ENCODE results near the gene HSP90AA1. TPM values are rescaled to one million over a fixed set of nuclear protein-coding genes. Genes with fewer than 3 reads are reported as not detected.
"Not testable (repeated sequence)": the region's sequence is repeated elsewhere in the genome, so short reads cannot be mapped to it uniquely, and the experiment has no call there.

HSP90AA1 gene
- total and polyA plus RNA-seq, 4 donors: 277 to 1,087 (median 722) TPM

DNA sequence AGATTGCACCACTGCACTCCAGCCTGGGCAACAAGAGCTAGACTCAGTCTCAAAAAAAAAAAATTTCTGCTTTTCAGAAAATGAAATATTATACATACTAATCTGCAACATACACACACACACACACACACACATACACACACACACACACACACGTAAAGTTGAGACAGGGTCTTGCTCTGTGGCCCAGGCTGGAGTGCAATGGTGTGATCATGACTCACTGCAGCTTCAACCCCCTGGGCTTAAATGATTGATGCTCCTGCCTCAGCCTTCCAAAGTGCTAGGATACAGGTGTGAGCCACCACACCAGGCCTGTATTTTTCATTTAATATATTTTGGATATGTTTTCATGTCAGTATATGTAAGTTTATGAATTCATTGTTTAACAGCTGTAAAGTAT lies 34.0 kb upstream of the HSP90AA1 start:
- Histone ChIP-seq H3K27ac (ENCODE audit: low read depth, low read length) (no peak overlapping the region), H3K36me3 (ENCODE audit: control insufficient read depth, insufficient read depth, low read length) (peaks cover 11% of the 10 kb centered on the region), H3K4me3 (ENCODE audit: low read depth, low read length) (no peak overlapping the region), H3K4me1 (ENCODE audit: control insufficient read depth, insufficient read depth, low read length) (no peaks in the 10 kb centered on the region), H3K27me3 (ENCODE audit: control insufficient read depth, insufficient read depth, low read length) (no peaks in the 10 kb centered on the region), H3K9me3 (ENCODE audit: control insufficient read depth, insufficient read depth, low read length) (peaks cover 3% of the 10 kb centered on the region)
- DNase-seq (ENCODE audit: low read depth in 4 of 6, low spot score in 6 of 6): no peak
- 100% methylated on average over 1 of the region's 1 CpG for WGBS (ENCODE audit: insufficient coverage)

DNA sequence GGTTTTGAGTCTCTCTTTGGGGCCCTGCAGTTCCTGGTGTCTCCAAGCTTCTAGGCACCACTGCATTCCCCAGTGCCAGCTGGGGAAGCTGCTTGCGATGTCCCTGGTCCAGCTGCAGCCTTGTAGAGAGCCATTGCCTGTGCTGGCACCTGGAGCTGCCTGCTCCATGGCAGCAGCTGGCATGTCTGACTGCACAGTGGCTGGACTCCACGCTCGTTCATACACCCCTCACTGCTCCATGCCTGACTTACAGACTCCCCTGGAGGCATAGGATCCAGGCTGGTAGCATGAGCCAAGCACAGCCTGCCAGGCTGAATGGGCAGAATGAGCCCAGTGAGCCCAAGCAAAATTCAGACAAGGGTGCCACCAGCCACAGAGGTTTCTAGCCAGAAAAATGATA lies 31.0 kb upstream of the HSP90AA1 start:
- whole genome bisulfite sequencing (ENCODE audit: insufficient coverage): 78% methylated on average over 2 of the region's 3 CpGs
- Histone ChIP-seq H3K27me3 (ENCODE audit: control insufficient read depth, insufficient read depth, low read length) (no peaks in the 10 kb centered on the region), H3K27ac (ENCODE audit: low read depth, low read length) (no peak overlapping the region), H3K36me3 (ENCODE audit: control insufficient read depth, insufficient read depth, low read length) (peaks cover 11% of the 10 kb centered on the region), H3K4me1 (ENCODE audit: control insufficient read depth, insufficient read depth, low read length) (no peaks in the 10 kb centered on the region), H3K9me3 (ENCODE audit: control insufficient read depth, insufficient read depth, low read length) (peaks cover 3% of the 10 kb centered on the region), H3K4me3 (ENCODE audit: low read depth, low read length) (no peak overlapping the region)
- DNase-seq (ENCODE audit: low read depth in 4 of 6, low spot score in 6 of 6): no peak

DNA sequence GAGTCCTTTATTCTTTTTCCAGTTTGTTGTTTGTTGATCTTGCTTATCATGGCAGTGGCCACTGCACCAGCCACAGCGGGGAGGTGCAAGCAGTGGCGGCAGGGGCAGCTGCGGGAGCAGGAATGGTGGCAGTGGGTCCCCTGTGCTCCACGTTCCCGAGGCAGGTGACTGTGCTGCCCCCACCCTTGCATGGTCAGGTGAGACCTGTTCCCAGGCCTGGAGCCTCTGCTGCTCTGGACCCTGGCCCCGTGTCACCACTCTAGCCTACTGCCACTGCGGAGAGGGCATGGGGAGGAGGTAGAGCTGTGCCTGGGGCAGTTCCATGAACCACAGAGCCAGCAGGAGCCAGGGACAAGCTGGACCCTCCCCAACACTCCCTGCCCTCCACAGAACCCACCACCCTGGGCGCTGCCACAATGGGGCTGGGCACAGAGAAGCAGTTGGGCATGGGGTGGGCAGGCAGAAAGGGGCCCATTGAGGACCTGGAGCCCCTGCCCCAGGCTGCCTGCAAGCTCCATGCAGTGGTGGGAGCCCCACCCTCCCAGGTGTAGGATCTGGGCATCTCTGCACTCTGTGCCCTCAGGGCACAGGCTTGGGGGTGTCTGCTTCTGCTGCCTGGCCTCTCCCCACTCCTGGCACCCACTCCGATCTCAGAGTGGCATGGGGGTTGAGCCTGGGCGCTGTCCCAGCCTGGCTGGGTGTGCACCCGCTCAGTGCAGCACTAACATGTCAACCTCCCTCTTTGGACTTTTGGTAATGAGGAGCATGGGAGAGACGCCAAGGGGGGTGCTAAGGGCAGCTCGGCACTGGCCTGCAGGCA lies 29.7 kb upstream of the HSP90AA1 start:
- Histone ChIP-seq H3K36me3 (ENCODE audit: control insufficient read depth, insufficient read depth, low read length) (peaks cover 11% of the 10 kb centered on the region), H3K9me3 (ENCODE audit: control insufficient read depth, insufficient read depth, low read length) (peaks cover 3% of the 10 kb centered on the region), H3K27ac (ENCODE audit: low read depth, low read length) (no peak overlapping the region), H3K27me3 (ENCODE audit: control insufficient read depth, insufficient read depth, low read length) (no peaks in the 10 kb centered on the region), H3K4me1 (ENCODE audit: control insufficient read depth, insufficient read depth, low read length) (no peaks in the 10 kb centered on the region), H3K4me3 (ENCODE audit: low read depth, low read length) (no peak overlapping the region)
- 99% methylated on average over 13 of the region's 13 CpGs for WGBS (ENCODE audit: insufficient coverage)
- DNase-seq (ENCODE audit: low read depth in 4 of 6, low spot score in 6 of 6): no peak

DNA sequence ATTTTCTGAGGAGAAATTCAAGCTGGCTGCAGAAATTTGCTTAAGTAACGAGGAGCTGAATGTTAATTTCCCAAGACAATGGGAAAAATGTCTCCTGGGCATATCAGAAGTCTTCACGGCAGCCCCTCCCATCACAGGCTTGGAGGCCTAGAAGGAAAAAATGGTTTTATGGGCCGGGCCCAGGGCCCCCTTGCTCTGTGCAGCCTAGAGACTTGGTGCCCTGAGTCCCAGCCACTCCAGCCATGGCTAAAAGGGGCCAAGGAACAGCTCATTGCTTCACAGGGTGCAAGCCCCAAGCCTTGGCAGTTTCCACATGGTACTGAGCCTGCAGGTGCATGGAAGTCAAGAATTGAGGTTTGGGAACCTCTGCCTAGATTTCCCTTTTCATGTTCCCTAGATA lies 24.3 kb upstream of the HSP90AA1 start:
- H3K27ac ChIP-seq (ENCODE audit: low read depth, low read length): no peak overlapping the region
- H3K4me3 ChIP-seq (ENCODE audit: low read depth, low read length): no peak overlapping the region
- H3K4me1 ChIP-seq (ENCODE audit: control insufficient read depth, insufficient read depth, low read length): no peaks in the 10 kb centered on the region
- H3K27me3 ChIP-seq (ENCODE audit: control insufficient read depth, insufficient read depth, low read length): no peaks in the 10 kb centered on the region
- DNase-seq (ENCODE audit: low read depth in 4 of 6, low spot score in 6 of 6): no peak
- no peaks in the 10 kb centered on the region for H3K9me3 ChIP-seq (ENCODE audit: control insufficient read depth, insufficient read depth, low read length)
- H3K36me3 ChIP-seq (ENCODE audit: control insufficient read depth, insufficient read depth, low read length): no peaks in the 10 kb centered on the region
- 83% methylated on average over 3 of the region's 3 CpGs for whole genome bisulfite sequencing (ENCODE audit: insufficient coverage)

GRCh38 chr14:102109332-102109731 lies 22.5 kb upstream of the HSP90AA1 start:
- not testable (repeated sequence) for DNase-seq (ENCODE audit: low read depth in 4 of 6, low spot score in 6 of 6); H3K27me3 ChIP-seq (ENCODE audit: control insufficient read depth, insufficient read depth, low read length); H3K36me3 ChIP-seq (ENCODE audit: control insufficient read depth, insufficient read depth, low read length); H3K9me3 ChIP-seq (ENCODE audit: control insufficient read depth, insufficient read depth, low read length); H3K4me3 ChIP-seq (ENCODE audit: low read depth, low read length); H3K27ac ChIP-seq (ENCODE audit: low read depth, low read length); H3K4me1 ChIP-seq (ENCODE audit: control insufficient read depth, insufficient read depth, low read length)
- no CpG with 5 or more reads among the region's 1 CpG for WGBS (ENCODE audit: insufficient coverage)

DNA sequence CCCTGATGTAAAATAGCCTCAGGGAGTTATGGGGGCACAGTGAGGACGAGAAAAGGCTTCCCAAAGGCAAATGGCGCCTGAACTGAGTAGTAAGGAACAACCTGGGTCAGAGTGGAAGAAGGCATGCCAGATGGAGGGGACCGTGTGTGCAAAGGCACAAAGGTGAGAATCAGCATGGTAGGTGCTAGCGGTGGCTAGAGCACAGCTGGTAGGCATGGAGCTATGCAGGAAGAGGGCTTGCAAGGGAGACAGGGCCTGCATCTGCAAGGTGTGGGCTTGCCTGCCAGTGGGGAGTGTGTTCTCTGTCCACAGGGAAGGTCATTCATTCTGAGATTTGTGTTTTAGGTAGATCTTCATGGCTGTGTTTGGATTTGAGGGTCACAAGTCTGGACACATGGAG lies 18.5 kb upstream of the HSP90AA1 start:
- Histone ChIP-seq H3K4me1 (ENCODE audit: control insufficient read depth, insufficient read depth, low read length) (no peaks in the 10 kb centered on the region), H3K9me3 (ENCODE audit: control insufficient read depth, insufficient read depth, low read length) (no peaks in the 10 kb centered on the region), H3K27me3 (ENCODE audit: control insufficient read depth, insufficient read depth, low read length) (no peaks in the 10 kb centered on the region), H3K36me3 (ENCODE audit: control insufficient read depth, insufficient read depth, low read length) (no peaks in the 10 kb centered on the region), H3K4me3 (ENCODE audit: low read depth, low read length) (no peak overlapping the region), H3K27ac (ENCODE audit: low read depth, low read length) (no peak overlapping the region)
- no peak for DNase-seq (ENCODE audit: low read depth in 4 of 6, low spot score in 6 of 6)
- WGBS (ENCODE audit: insufficient coverage): 82% methylated on average over 4 of the region's 4 CpGs

DNA sequence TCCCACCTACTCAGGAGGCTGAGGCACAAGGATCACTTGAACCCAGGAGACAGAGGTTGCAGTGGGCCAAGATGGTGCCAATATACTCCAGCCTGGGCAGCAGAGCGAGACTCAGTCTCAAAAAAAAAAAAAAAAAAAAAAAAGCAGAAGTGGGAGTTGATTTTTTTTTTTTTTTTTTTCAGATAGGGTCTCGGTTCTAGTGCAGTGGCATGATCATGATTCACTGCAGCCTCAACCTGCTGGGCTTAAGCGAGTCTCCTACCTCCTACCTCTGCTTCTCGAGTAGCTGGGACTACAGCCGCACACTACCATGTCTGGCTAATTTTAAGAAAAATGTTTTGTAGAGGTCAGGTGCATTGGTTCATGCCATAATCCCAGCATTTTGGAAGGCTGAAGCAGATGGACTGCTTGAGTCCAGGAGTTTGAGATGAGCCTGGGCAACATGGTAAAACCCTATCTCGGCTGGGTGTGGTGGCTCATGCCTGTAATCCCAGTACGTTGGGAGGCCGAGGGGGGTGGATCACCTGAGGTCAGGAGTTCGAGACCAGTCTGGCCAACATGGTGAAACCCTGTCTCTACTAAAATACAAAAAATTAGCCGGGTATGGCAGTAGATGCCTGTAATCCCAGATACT lies 16.3 kb upstream of the HSP90AA1 start:
- H3K4me1 ChIP-seq (ENCODE audit: control insufficient read depth, insufficient read depth, low read length): no peaks in the 10 kb centered on the region
- H3K27me3 ChIP-seq (ENCODE audit: control insufficient read depth, insufficient read depth, low read length): no peaks in the 10 kb centered on the region
- DNase-seq (ENCODE audit: low read depth in 4 of 6, low spot score in 6 of 6): no peak
- no peaks in the 10 kb centered on the region for H3K9me3 ChIP-seq (ENCODE audit: control insufficient read depth, insufficient read depth, low read length)
- no peak overlapping the region for H3K4me3 ChIP-seq (ENCODE audit: low read depth, low read length)
- H3K36me3 ChIP-seq (ENCODE audit: control insufficient read depth, insufficient read depth, low read length): no peaks in the 10 kb centered on the region
- 100% methylated on average over 4 of the region's 10 CpGs for WGBS (ENCODE audit: insufficient coverage)
- H3K27ac ChIP-seq (ENCODE audit: low read depth, low read length): no peak overlapping the region

DNA sequence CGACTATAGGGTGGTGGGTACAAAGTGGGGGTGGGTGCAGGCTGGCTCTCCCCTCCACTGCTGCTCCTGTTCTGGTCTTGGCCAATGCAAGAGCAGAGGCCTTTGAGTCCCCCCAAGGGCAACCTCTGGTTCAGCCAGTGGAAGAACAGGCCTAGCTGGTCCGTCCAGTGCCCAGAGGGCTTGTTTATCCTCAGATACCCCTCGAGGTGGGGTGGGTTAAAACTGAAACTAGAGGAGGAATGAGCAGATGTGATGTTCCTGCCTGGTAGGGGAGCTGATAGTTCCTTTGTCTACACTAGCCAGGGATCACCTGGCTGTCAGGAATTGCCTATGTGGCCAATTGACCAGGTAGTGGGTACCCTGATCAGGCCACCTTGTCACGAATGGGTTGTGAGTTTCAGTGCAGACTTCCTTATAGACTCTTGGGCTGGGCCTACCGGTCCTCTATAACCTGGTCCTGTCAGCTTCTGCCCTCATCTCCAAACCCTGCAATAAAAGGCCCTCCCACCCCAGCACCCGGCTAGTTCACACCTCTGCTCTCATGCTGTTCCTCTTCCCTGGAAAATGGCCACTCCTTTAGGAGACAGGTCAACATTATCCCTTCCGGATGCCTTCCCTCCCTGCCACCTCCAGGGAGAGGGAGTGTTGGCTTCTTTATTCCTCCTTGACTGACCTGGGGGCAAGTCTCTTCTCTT lies 10.7 kb upstream of the HSP90AA1 start:
- Histone ChIP-seq H3K36me3 (ENCODE audit: control insufficient read depth, insufficient read depth, low read length) (no peaks in the 10 kb centered on the region), H3K27ac (ENCODE audit: low read depth, low read length) (no peak overlapping the region), H3K27me3 (ENCODE audit: control insufficient read depth, insufficient read depth, low read length) (no peaks in the 10 kb centered on the region), H3K4me1 (ENCODE audit: control insufficient read depth, insufficient read depth, low read length) (peaks cover 26% of the 10 kb centered on the region), H3K9me3 (ENCODE audit: control insufficient read depth, insufficient read depth, low read length) (no peaks in the 10 kb centered on the region), H3K4me3 (ENCODE audit: low read depth, low read length) (no peak overlapping the region)
- 87% methylated on average over 3 of the region's 7 CpGs for WGBS (ENCODE audit: insufficient coverage)
- DNase-seq (ENCODE audit: low read depth in 4 of 6, low spot score in 6 of 6): no peak

- Histone ChIP-seq H3K27ac (ENCODE audit: low read depth, low read length) (peak overlapping the region; percentile 6), H3K4me3 (ENCODE audit: low read depth, low read length) (no peak overlapping the region), H3K9me3 (ENCODE audit: control insufficient read depth, insufficient read depth, low read length) (no peaks in the 10 kb centered on the region), H3K36me3 (ENCODE audit: control insufficient read depth, insufficient read depth, low read length) (no peaks in the 10 kb centered on the region), H3K27me3 (ENCODE audit: control insufficient read depth, insufficient read depth, low read length) (no peaks in the 10 kb centered on the region), H3K4me1 (ENCODE audit: control insufficient read depth, insufficient read depth, low read length) (peaks cover 26% of the 10 kb centered on the region)
- peak; percentile 79 to 96 (median 85) for DNase-seq (ENCODE audit: low read depth in 4 of 6, low spot score in 6 of 6)
- WGBS (ENCODE audit: insufficient coverage): 0% methylated on average over 5 of the region's 12 CpGs
Observed at GRCh38 chr14:102096569-102097188, 9.8 kb upstream of the HSP90AA1 start.

All from spinal cord (tissue), 10 donors.